Smooth muscle cell (in vitro differentiated cells): Measurements from ENCODE around the gene PLVAP. TPM values are rescaled to one million over a fixed set of nuclear protein-coding genes. Genes with fewer than 3 reads are reported as not detected.
A peak's percentile ranks its signal among the peaks of the same experiment; 100 is the strongest.

Source experiments
- DNase-seq: peaks from one replicate; lab custom pipeline; 2025; ENCODE audit not compliant: unreplicated experiment; lab: John Stamatoyannopoulos, UW
- H2AFZ ChIP-seq: fragments of 200-600 bp; sonication (generic); 2 replicates; pipeline ENCODE4 v1.6.0; 2016; ENCODE audit warnings: antibody characterized with exemption, low read depth, mild to moderate bottlenecking
- H3F3A ChIP-seq: fragments of 200-600 bp; sonication (generic); 2 replicates; pipeline ENCODE4 v1.6.0; 2017; ENCODE audit warnings: antibody characterized with exemption, low read depth
- H3K27ac ChIP-seq: fragments of 200-600 bp; sonication (generic); 2 replicates; pipeline ENCODE4 v1.5.1; 2016; ENCODE audit warnings: low read depth, mild to moderate bottlenecking
- H3K27me3 ChIP-seq: fragments of 200-600 bp; sonication (generic); 2 replicates; pipeline ENCODE4 v1.6.1; 2016; ENCODE audit warnings: low read depth, mild to moderate bottlenecking
- H3K36me3 ChIP-seq: fragments of 200-600 bp; sonication (generic); 2 replicates; pipeline ENCODE4 v1.5.1; 2016; ENCODE audit warnings: low read depth
- H3K4me1 ChIP-seq: fragments of 200-600 bp; sonication (generic); 2 replicates; pipeline ENCODE4 v1.5.1; 2016; ENCODE audit warnings: low read depth
- H3K4me2 ChIP-seq: fragments of 200-600 bp; sonication (generic); 2 replicates; pipeline ENCODE4 v1.6.0; 2016; ENCODE audit warnings: mild to moderate bottlenecking
- H3K4me3 ChIP-seq: fragments of 200-600 bp; sonication (generic); 2 replicates; pipeline ENCODE4 v1.5.1; 2016; ENCODE audit warnings: mild to moderate bottlenecking
- H3K79me2 ChIP-seq: fragments of 200-600 bp; sonication (generic); 2 replicates; pipeline ENCODE4 v1.6.0; 2016; ENCODE audit warnings: low read depth, mild to moderate bottlenecking
- H3K9ac ChIP-seq: fragments of 200-600 bp; sonication (generic); 2 replicates; pipeline ENCODE4 v1.6.0; 2016; ENCODE audit warnings: low read depth
- H3K9me3 ChIP-seq: fragments of 200-600 bp; sonication (generic); replicated peaks from 2 replicates; pipeline ENCODE4 v1.5.1; 2016; ENCODE audit warnings: low read depth
- H4K20me1 ChIP-seq: fragments of 200-600 bp; sonication (generic); 2 replicates; pipeline ENCODE4 v1.6.0; 2016; ENCODE audit warnings: low read depth
- CTCF ChIP-seq: fragments of 200-600 bp; sonication (generic); IDR thresholded peaks from 2 replicates; pipeline ENCODE4 v1.5.1; 2017; ENCODE audit warnings: borderline replicate concordance, mild to moderate bottlenecking, antibody characterized with exemption; ENCODE audit not compliant: insufficient read depth, poor library complexity, severe bottlenecking
- WGBS: methylation state at CpG from one replicate; pipeline ENCODE4 v1.1.7; 2016; ENCODE audit warnings: low lambda C conversion rate; 5-methylcytosine and 5-hydroxymethylcytosine counted together
- polyA plus RNA-seq: library from polyadenylated mRNA; unstranded; fragments of >200 nt; fragmentation: Nextera tagmentation; extraction: Ambion mirVana; gene quantifications from 2 replicates; pipeline ENCODE4 v1.2.1, GENCODE V29; 2016
- total RNA-seq: library from RNA; depleted of rRNA; stranded (reverse); fragments of >200 nt; gene quantifications from 2 replicates; pipeline ENCODE4 v1.2.3, GENCODE V29; 2014

PLVAP gene
- total and polyA plus RNA-seq, 2 experiments from 2014 or later = not detected

DNA sequence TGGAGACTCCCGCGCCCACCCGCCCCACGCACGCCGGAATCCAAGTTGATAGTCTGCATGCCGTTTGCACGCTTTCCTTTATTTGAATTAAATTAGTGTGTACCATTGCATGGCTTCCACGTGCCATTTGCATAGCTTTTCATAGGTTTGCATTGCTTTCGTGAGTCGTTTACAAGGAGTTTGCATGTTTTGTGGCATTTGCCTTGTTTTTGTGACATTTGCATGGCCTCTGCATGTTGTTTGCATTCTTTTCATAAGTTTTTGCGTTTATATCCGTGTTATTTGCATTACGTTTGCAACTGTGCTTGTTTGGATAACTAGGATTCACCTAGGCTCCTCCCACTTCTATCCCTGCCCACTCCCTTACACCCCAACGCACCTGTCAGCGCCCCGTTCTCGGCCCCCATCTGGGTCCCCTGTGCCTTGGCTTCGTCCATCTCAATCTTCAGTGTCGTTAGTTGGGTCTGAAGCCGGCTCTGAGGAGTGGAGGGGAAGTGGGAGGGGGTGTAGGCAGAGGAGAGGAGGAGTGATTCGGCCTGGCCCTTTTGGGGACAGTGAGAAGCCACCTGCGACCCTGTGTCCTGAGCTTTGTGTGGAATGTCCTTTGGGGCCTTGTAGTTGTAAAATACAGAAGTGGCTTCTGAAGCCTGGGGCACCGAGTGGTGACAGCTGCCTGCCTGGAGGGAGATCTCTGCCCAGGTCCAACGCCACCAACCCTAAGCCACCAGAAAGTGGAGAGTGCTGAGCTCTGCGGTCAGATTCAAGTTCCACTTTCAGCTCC, 14.4 kb upstream of the PLVAP start:
- Histone ChIP-seq H3K9ac (no peak overlapping the region), H2AFZ (peak overlapping the region; percentile 95), H3K27me3 (no peaks in the 10 kb centered on the region), H3K4me1 (peaks cover 7% of the 10 kb centered on the region), H3K36me3 (no peaks in the 10 kb centered on the region), H3K27ac (no peak overlapping the region), H3K79me2 (no peaks in the 10 kb centered on the region), H3F3A (no peaks in the 10 kb centered on the region), H3K4me3 (peak overlapping the region; percentile 60), H3K9me3 (no peaks in the 10 kb centered on the region), H4K20me1 (no peaks in the 10 kb centered on the region), H3K4me2 (peak overlapping the region; percentile 94)
- 21% methylated on average over 26 of the region's 26 CpGs for WGBS
- DNase-seq = no peak
- no peak for TF ChIP-seq CTCF

GRCh38 chr19:17390665-17391370, 13.7 kb upstream of the PLVAP start:
- Histone ChIP-seq H4K20me1 (no peaks in the 10 kb centered on the region), H3K79me2 (no peaks in the 10 kb centered on the region), H3F3A (no peaks in the 10 kb centered on the region), H3K4me1 (peaks cover 7% of the 10 kb centered on the region), H3K4me3 (peak overlapping the region; percentile 60), H3K27ac (no peak overlapping the region), H3K27me3 (no peaks in the 10 kb centered on the region), H2AFZ (peak overlapping the region; percentile 95), H3K9ac (no peak overlapping the region), H3K4me2 (peak overlapping the region; percentile 94), H3K9me3 (no peaks in the 10 kb centered on the region), H3K36me3 (no peaks in the 10 kb centered on the region)
- peak; percentile 62 for TF ChIP-seq CTCF
- WGBS = 2% methylated on average over 49 of the region's 50 CpGs
- DNase-seq = peak; percentile 73

DNA sequence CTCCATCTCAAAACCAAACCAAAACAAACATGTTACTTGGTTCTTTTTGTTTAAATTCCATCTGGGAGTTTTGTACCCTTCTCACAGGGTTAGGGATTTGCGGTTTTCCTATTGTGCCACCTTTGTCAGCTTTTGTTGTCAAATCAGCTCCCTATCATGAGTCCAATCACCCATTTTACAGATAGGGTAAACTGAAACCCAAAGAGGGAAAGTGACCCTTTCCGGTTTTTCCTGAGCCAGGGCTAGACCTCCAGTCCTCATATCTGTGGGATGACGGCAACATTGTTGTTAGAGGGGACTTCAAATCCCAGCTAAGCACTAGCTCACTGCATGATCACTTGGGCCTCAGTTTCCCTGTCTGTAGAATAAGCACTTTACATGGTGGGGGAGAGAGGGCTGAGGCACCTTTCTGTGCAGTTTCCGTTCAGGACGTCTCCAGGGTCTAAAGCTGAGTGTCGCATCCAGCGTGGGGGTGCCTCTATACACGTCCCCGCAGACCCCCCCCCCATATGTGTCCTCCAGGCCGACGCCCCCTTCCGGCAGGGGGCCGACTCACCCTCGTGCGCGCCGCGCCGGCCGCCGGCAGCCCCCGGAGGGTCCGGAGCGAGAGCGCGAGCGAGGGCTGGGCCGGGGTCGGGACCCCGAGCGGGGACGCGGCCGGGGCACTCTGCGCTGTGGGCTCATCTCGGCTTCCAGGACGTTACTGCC, 13.0 kb upstream of the PLVAP start:
- Histone ChIP-seq H3K79me2 (no peaks in the 10 kb centered on the region), H3K36me3 (no peaks in the 10 kb centered on the region), H3K27me3 (no peaks in the 10 kb centered on the region), H3K9ac (no peak overlapping the region), H3K9me3 (no peaks in the 10 kb centered on the region), H4K20me1 (no peaks in the 10 kb centered on the region), H3F3A (no peaks in the 10 kb centered on the region), H3K4me2 (peak overlapping the region; percentile 94), H3K4me3 (peak overlapping the region; percentile 60), H3K27ac (no peak overlapping the region), H2AFZ (peak overlapping the region; percentile 89), H3K4me1 (peaks cover 7% of the 10 kb centered on the region)
- 26% methylated on average over 9 of the region's 37 CpGs for WGBS
- DNase-seq = no peak
- TF ChIP-seq CTCF = peak; percentile 34
